Measurements from ENCODE around the gene FBXL20.

GRCh38 chr17:39244016-39244599 lies 157.3 kb downstream of the FBXL20 start:
- TF ChIP-seq ZNF174 (tag by site-specific recombination; IDR thresholded peaks at IDR 0.05) (no peak), ZNF776 (tag by site-specific recombination; IDR thresholded peaks at IDR 0.05; ENCODE audit: borderline replicate concordance) (no peak), ZNF76 (tag by site-specific recombination; IDR thresholded peaks at IDR 0.05; ENCODE audit: borderline replicate concordance, low read depth) (no peak), CTCF (tag by site-specific recombination; IDR thresholded peaks at IDR 0.05) (no peak), ZNF391 (tag by site-specific recombination; IDR thresholded peaks at IDR 0.05; ENCODE audit: borderline replicate concordance, low read depth) (no peak), REST (tag by site-specific recombination; IDR thresholded peaks at IDR 0.05) (no peak), ZNF600 (tag by site-specific recombination; IDR thresholded peaks at IDR 0.05) (no peak), ZNF350 (tag by site-specific recombination; IDR thresholded peaks at IDR 0.05) (no peak), ZNF121 (tag by site-specific recombination; IDR thresholded peaks at IDR 0.05) (no peak), KLF17 (tag by site-specific recombination; IDR thresholded peaks at IDR 0.05) (no peak), ZNF398 (tag by site-specific recombination; IDR thresholded peaks at IDR 0.05) (no peak), KLF10 (tag by site-specific recombination; IDR thresholded peaks at IDR 0.05) (no peak)

Measured in HEK293 (cell line).